ENCODE measurements around the gene CFAP65. TPM values are rescaled to one million over a fixed set of nuclear protein-coding genes. Genes with fewer than 3 reads are reported as not detected.

CFAP65 gene
- total and polyA plus RNA-seq, 9 of the 15 experiments (the other 6 are each of a cell fraction or from before 2014, with no cell fraction given), result not detected

DNA sequence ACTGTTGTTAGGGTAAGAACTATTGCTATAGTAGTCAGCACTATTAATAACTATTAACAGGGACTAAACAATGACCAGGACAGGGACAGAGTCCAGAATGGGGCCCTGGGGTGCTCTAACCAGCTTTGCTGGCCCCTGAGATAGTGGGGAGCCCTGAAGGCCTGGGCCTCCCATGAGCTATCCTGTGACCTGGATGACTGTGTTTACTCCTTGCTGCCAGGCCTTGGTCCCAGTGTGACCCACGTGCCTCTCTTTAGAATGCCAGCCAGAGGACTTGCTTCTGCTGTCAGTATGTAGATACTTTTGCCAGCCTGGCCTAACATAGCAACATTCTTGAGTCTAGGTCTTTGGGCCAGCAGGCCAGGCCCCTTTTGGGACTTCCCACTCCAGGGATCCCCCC is 70.4 kb downstream of the CFAP65 start:
- peaks cover 0 to 3% of the 10 kb centered on the region in 2 experiments; a peak in 1 of 5 replicates for H3K27me3 ChIP-seq (ENCODE audit: control insufficient read depth in 2 of 2, insufficient read depth in 2 of 2, low read length in 2 of 2)
- H4K20me1 ChIP-seq (replicated peaks; ENCODE audit: control insufficient read depth, insufficient read depth, low read length), result no peaks in the 10 kb centered on the region
- H3K9me1 ChIP-seq (ENCODE audit: control insufficient read depth, insufficient read depth, low read length), result no peaks in the 10 kb centered on the region
- H3K4me1 ChIP-seq (replicated peaks in 1 of 2; ENCODE audit: control insufficient read depth in 2 of 2, insufficient read depth in 2 of 2, low read length in 2 of 2), result no peaks in the 10 kb centered on the region
- no peak overlapping the region for H2AFZ ChIP-seq (ENCODE audit: low read depth, low read length)
- H3K4me2 ChIP-seq (ENCODE audit: insufficient read depth, low read length), result no peak overlapping the region
- ChIA-PET CTCF (ENCODE audit: low intra/inter-chr PET ratio) (no interaction called here), POLR2A (no interaction called here)
- BruUV-seq (replicated peaks), result no TSS peak
- H3K79me2 ChIP-seq (ENCODE audit: control insufficient read depth, insufficient read depth, low read length), result no peaks in the 10 kb centered on the region
- WGBS (ENCODE audit: insufficient coverage, low coverage, missing lambda C conversion rate), result 0% methylated on average over 1 of the region's 1 CpG
- no peak overlapping the region for H3K4me3 ChIP-seq
- intact Hi-C loops (cut with micrococcal nuclease) (no loop called here), in situ Hi-C loops (cut with MboI) (no loop called here)
- no peaks in the 10 kb centered on the region for H3K36me3 ChIP-seq (ENCODE audit: control insufficient read depth, insufficient read depth, low read length)
- no peak overlapping the region for H3K9ac ChIP-seq (ENCODE audit: insufficient read depth in 1 of 2, low read depth in 2 of 2, low read length in 2 of 2)
- no peak for DNase-seq (ENCODE audit: extremely low read depth in 1 of 4, low spot score in 3 of 4)
- no peak overlapping the region for H3K27ac ChIP-seq (ENCODE audit: extremely low read depth, low read depth, low read length)
- TF ChIP-seq, protein P1, sequence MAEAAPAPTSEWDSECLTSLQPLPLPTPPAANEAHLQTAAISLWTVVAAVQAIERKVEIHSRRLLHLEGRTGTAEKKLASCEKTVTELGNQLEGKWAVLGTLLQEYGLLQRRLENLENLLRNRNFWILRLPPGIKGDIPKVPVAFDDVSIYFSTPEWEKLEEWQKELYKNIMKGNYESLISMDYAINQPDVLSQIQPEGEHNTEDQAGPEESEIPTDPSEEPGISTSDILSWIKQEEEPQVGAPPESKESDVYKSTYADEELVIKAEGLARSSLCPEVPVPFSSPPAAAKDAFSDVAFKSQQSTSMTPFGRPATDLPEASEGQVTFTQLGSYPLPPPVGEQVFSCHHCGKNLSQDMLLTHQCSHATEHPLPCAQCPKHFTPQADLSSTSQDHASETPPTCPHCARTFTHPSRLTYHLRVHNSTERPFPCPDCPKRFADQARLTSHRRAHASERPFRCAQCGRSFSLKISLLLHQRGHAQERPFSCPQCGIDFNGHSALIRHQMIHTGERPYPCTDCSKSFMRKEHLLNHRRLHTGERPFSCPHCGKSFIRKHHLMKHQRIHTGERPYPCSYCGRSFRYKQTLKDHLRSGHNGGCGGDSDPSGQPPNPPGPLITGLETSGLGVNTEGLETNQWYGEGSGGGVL (CRISPR knock-in tag; IDR thresholded peaks at IDR 0.05), result no peak
- TF ChIP-seq, protein P2, sequence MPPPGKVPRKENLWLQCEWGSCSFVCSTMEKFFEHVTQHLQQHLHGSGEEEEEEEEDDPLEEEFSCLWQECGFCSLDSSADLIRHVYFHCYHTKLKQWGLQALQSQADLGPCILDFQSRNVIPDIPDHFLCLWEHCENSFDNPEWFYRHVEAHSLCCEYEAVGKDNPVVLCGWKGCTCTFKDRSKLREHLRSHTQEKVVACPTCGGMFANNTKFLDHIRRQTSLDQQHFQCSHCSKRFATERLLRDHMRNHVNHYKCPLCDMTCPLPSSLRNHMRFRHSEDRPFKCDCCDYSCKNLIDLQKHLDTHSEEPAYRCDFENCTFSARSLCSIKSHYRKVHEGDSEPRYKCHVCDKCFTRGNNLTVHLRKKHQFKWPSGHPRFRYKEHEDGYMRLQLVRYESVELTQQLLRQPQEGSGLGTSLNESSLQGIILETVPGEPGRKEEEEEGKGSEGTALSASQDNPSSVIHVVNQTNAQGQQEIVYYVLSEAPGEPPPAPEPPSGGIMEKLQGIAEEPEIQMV (tag; conservative IDR thresholded peaks at IDR 0.05; ENCODE audit: low read depth), result no peak
- TF ChIP-seq CBX5 (IDR thresholded peaks at IDR 0.05; ENCODE audit: borderline replicate concordance, low read depth), result no peak
- no peak for TF ChIP-seq NCOA6 (IDR thresholded peaks at IDR 0.05)
- TF ChIP-seq TCF7L2 (IDR thresholded peaks at IDR 0.05; ENCODE audit: low read depth, low read length), result no peak
- no peak for TF ChIP-seq ZNF3 (CRISPR knock-in tag; IDR thresholded peaks at IDR 0.05)
- TF ChIP-seq HDGF (IDR thresholded peaks at IDR 0.05), result no peak
- no peak for TF ChIP-seq NR1H2 (CRISPR knock-in tag; IDR thresholded peaks at IDR 0.05)
- TF ChIP-seq EWSR1 (IDR thresholded peaks at IDR 0.05; ENCODE audit: borderline replicate concordance, low read depth, partially characterized antibody), result no peak
- TF ChIP-seq RUNX1 (IDR thresholded peaks at IDR 0.05; ENCODE audit: low read depth), result no peak
- no peak for TF ChIP-seq PRPF4 (IDR thresholded peaks at IDR 0.05; ENCODE audit: insufficient read depth, low read depth, low read length, poor library complexity, severe bottlenecking)
- ATAC-seq, result no peak
- no peak for FAIRE-seq
- no peaks in the 10 kb centered on the region for H3K9me3 ChIP-seq (replicated peaks; ENCODE audit: control insufficient read depth, insufficient read depth, low read depth, low read length)

All from K562 (cell line).